ENCODE measurements around the gene STAT4.

STAT4 gene, protein sequence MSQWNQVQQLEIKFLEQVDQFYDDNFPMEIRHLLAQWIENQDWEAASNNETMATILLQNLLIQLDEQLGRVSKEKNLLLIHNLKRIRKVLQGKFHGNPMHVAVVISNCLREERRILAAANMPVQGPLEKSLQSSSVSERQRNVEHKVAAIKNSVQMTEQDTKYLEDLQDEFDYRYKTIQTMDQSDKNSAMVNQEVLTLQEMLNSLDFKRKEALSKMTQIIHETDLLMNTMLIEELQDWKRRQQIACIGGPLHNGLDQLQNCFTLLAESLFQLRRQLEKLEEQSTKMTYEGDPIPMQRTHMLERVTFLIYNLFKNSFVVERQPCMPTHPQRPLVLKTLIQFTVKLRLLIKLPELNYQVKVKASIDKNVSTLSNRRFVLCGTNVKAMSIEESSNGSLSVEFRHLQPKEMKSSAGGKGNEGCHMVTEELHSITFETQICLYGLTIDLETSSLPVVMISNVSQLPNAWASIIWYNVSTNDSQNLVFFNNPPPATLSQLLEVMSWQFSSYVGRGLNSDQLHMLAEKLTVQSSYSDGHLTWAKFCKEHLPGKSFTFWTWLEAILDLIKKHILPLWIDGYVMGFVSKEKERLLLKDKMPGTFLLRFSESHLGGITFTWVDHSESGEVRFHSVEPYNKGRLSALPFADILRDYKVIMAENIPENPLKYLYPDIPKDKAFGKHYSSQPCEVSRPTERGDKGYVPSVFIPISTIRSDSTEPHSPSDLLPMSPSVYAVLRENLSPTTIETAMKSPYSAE

DNA sequence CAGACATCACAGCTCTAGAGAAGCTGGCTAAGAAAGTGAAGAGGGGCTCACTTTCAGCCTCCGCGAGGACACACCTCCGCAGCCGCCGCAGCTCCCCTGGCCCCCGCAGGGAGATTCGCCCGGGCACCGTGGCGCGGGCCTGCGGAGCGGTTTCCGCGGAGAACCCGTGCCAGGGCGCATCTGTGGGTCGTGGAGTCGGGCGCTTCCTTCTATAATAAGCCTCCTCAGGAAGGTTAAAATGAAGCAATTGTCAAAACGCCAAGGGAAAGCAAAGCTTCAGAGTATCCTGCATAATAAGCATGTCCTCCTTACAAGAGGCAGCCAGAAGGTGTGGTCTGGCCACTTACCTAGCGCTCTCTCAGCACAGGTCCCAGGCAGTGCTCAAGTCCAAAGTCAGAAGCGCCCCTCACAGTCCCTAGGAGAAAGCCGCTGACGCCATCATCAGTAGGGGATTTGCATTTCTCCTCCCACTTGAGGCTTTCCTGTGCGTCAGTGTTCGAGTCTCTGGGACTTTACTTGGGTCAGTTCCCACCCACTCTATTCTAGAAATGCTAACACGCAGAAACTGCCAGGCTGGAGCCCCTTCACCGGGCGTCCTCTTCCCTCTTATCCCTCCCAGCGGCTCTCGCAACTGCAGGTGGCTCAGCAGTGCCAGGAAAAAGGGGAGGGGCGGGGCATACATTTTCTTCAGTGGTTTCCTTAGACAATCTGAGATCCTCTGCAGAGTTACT lies at the start of gene STAT4:
STAT4 (minus strand) TSS at position 395 of the 731 bp plus-strand sequence. CDS start 2,791 bp downstream, outside the sequence.
- DNase-seq: peak; percentile 92

DNA sequence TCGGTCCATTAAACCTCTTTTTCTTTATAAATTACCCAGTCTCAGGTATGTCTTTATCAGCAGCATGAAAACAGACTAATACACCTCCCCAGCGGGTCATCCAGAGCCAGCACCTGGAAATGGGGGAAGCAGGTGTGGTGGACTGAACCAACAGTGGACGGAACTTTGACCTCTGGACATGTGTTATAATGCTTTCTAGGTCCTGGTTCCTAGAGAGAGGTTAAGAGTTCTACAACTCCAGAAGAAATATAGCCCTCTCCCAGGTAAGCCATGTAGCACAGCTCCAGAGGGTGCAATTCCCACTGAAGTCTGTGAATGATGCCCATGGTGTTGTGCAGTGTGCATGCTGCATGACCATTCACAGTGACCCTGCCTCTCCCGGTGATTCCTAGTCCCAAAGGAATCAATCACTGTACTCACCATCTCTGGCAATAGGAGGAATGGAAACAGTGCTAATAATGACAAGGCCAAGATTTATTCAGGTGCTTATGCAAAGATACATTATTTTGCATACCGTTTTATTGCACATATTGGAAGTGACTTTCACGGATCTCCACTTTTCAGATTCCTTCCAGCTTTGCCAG lies 49.2 kb upstream of the STAT4 start:
- no peak for DNase-seq

DNA sequence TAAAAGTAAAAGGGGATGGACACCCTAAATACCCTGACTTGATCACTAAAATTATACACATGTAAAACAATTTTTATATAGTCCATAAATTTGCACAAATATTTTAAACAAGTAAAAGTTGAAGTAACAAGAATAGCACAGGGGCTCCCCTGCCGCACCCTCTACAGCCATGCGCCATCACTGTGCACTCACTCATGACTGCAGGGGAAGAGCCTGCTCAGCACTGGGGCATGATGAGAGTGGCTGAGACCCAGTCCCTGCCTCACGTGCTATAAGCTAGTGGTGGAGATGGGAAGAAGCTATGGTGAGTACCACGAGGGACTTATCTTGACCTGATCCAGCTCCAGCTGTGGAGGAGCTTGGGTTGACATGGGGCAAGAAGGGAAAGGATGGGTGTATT lies 47.5 kb upstream of the STAT4 start:
- no peak for DNase-seq

DNA sequence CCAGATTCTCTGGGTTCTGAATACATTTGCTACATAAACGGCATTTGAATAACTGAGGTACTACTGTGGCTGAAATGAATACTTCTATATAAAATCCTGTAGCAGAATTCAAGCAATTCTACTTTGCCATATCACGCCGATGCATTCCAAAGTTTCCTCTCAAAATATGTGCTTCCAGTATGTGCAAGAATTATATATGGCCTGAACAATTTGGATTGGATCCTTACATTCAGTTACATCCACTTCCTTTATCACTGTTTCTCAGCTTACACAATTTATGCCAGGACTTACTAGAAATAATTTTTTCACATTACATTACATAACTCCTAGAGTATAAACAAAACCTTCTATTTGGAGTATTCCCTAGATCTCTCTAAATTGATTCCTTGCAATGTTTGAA lies 46.3 kb upstream of the STAT4 start:
- no peak for DNase-seq

DNA sequence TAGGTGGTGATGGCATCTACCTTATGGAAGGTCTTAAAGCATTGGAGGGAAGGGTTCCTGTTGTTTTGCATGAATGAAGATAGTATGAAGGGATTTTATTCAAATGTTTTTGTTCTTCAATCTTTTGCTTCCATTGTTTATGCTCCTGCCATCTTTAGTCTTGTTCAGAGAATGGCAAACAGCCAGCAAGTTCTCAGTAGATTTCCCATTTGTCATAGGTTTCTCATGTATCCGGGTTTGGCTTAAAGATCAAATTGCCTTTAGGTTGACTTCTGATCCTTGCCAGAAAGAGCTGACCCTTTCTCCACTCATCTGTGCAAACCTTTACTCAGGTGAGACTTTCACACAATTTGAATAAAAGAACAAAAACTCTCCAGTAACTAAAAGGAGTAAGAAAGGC lies 44.2 kb upstream of the STAT4 start:
- no peak for DNase-seq

DNA sequence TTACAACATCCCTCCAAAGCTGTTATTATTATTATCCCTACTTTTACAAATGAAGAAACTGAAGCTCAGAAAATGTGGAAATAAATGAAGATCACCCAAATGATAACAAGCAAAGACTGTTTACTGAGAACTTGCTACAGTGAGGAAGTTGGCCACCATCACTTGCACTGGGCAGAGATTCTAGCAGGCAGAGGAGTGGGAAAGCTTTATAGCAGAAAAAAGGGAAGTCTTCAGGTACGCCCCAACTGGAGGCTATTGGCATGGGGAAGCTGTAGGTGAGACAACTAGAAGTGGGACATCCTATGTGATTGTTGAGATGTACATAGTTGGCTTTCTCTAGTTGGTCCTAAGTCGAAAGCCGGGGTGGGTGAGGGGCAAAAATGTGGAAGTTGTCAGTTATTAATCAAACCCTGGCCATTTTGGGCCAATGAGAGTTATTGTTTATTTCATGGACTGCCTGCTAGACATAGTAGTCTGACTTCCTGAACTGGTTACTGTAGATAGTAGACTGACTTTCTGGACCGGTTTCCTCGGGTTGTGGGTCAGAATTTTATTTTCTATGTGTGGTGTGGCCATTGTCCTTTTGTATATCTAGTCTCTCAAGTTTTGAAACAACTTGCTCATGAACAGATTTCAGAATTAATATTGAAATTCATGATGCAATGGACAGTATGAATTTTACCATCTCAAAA lies 40.2 kb upstream of the STAT4 start:
- DNase-seq: no peak

DNA sequence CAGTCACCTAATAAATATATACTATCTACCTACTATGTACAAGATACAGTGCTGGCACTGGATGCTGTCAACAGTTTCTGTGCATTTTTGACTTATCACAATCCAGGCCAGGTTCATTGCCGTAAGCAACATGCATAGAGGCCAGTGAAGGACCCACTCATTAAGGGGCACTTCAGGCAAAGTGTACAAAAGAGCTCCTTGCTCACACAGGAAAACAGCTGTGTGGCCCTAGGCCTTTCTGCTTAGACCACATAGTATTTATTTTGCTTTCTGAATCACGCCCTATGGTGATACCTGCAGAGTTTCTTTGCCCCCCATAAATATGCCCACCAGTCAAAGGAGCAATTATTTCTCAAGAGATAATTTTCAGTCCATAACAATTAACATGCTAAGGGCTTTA lies 39.6 kb upstream of the STAT4 start:
- no peak for DNase-seq

DNA sequence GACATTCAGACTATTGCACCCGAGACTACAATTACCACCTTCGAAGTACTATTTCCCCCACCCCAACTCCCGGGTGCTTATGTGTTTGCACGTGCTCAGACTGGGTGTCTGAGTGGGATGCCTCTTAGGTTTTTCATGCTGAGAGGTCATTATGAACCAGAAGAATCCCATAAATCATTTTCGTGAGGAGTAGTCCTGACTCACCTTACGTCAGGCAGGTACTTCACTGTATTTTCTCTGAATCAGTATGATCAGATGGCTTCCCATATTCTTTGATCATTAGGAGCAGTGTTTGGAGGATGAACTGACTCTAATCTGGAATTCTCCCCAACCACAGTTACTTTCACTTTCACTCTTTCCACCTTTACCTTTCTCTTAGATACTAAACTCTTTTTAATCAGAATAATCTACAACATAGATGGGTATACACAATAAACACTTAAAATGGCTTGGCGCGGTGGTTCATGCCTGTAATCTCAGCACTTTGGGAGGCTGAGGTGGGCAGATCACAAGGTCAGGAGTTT lies 38.4 kb upstream of the STAT4 start:
- no peak for DNase-seq

DNA sequence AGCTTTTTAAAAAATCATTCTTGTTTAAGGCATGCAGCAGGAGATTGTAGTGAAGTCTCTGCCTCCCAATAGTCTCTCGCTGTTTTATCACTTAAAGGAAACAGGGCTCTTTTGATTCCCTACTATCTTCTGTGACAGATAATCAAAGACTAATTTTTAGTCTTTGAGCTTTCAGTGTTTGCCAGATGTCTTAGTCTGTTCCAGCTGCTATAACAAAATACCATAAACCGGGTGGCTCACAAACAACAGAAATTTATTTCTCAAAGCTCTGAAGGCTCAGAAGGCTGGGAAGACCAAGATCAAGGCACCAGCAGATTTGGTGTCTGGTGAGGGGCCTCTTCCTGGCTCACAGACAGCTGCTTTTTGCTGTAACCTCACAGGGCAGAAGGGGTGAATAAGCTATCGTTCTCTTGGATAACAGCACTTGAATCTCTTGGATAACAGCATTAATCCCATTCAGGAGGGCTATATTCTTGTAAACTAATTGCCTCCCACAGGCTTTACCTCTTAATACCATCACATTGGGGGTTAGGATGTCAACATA lies 37.8 kb upstream of the STAT4 start:
- no peak for DNase-seq

DNA sequence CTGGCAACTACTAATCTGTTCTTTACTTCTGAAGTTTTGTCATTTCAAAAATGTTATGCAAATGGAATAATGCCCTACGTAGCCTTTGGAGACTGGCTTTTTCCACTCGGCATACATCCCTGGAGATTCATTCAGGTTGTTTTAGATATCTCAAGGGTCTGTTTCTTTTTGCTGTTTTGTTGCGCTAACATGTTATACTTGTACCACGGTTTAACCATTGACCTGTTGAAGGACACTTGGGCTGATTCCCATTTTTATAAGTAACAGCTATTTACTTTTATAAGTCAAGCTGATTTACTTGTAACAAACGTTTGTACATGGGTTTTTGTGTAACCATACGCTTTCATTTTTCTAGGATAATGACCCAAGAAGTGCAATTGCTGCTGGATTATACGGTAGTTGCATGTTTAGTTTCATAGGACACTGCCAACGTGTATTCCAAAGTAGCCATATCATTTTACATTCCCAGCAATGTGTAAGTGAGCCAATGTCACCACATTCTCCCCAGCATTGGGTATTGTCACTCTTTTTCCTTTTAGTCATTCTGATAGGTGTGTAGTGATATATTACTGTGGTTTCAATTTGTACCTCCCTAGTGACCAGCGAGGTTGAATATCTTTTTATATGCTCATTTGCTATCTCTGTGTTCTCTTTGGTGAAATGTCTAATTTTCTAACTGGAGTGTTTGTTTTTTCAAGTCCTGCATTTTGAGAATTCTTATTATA lies 36.5 kb upstream of the STAT4 start:
- no peak for DNase-seq

DNA sequence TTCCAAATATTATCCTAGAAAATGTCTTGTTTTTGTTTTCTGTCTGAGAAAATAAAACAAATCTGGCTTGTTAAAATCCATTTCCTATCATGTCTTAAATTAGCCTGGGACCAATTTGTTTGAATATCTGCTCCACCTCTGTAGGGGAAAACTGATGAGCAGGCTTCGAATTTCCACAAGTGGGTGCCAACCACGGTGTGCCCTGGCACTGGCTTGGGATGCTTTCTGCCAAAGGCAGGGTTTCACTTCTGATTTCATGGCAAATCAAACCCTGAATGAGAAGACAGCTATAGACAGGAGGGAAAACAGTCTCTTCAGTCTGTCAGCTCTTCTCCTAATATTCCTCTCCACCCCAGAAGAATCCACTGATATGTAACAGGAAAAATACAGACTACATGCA lies 33.7 kb upstream of the STAT4 start:
- DNase-seq: no peak

DNA sequence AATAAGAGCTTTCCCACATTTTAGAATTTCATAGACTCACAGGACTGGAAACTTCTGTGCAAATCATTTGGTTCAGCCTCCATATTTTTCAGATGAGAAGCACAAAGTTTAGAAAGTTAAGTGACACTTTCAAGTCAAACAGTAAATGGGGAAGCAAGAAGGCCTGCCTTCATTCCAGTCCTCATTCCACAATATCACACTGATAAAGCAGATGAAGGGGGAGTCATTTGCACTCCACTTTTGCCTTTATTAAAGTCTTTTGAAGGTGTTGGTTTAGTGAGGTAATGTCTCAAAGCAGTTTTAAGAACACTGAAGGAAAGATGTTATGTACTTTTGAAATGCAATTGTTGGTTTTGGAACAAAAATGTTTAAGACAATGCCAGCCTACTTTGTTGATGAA lies 32.7 kb upstream of the STAT4 start:
- no peak for DNase-seq

DNA sequence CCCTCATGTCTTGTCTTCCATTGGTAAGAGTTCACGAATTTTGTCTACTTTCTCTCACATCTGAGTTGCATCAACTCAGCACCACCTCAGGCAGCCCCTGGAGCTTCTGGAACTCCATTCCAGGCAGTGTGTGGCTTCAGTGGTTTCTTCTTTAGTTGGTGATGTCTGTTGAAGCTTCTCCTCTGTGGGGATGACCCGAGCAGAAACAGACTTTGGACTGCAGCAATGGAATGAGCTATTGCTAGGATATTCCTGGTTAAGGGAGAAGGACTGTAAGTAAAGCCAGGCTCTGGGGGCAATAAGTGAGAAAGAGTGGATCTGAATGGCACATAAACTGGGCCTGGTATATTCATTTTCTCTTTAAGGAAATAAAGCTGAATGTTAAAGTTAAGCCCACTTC lies 32.3 kb upstream of the STAT4 start:
- no peak for DNase-seq

DNA sequence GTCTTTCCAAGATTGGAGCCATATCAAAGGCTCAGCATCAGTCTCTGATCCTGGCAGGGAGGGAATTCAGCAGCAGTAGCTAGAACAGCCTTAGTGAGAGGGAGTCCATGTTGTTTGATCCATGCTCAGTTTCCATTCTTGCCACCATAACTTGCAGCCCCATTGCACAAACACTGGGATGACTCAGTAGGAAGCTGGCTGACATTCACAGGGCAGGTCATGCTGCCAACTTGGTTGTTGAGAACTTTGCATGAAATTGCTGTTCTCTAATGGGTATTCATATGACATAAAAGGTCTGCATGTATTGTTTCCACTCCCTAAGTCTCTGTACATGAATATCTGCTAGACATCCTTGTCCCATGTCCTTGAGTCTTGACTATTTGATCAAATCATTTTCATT lies 29.9 kb upstream of the STAT4 start:
- no peak for DNase-seq

DNA sequence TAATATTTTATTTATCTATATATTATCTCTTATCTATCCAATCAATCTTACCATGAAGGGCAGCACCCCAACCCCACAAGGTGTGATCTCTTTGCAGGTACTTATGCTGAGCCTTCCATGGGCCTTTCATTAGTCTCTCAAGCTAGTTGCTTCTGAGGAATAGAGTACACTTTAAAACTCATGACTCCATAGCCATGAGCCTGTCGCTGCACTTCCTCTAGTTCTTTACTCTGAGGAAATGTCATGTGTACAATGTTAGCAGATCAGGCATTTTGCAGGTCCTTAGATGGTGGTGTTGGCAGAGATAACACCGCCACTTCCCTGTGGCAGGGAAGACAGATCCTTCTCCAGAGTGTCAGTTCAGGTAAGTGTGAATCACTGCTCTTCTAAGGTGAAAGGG lies 29.5 kb upstream of the STAT4 start:
- DNase-seq: no peak

DNA sequence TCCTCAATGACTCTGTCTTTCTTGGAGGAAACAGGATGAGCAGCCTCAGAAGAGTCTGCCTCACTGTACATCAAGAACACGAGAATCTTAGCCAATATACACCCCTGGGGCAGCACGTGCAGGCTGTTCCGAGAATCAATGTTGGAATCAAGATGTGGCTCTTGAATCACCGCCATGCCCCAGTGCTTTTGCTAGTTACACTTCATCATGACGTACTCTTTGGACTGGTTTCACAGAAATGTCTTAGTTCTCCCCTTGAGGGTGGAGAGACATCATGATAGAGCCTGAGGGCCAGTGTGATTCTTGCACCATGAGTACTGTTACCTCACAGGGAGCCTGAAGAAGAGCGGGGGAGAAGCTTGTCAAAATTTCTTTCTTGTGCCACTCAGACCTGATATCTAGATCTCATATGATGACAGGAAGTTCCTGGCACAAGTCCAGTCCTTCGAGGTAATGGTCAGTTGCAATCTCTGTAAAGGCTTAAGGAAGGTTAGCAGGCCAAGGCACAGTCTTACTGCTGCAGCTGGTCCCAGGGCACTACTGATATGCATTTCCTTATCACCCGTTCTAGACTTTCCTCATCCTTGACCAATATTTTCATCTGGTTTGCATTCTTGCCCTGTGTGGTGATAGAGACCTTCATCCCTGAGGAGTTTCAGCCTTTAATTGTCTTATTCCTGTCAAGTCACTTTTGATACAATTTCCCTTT lies 28.2 kb upstream of the STAT4 start:
- no peak for DNase-seq

DNA sequence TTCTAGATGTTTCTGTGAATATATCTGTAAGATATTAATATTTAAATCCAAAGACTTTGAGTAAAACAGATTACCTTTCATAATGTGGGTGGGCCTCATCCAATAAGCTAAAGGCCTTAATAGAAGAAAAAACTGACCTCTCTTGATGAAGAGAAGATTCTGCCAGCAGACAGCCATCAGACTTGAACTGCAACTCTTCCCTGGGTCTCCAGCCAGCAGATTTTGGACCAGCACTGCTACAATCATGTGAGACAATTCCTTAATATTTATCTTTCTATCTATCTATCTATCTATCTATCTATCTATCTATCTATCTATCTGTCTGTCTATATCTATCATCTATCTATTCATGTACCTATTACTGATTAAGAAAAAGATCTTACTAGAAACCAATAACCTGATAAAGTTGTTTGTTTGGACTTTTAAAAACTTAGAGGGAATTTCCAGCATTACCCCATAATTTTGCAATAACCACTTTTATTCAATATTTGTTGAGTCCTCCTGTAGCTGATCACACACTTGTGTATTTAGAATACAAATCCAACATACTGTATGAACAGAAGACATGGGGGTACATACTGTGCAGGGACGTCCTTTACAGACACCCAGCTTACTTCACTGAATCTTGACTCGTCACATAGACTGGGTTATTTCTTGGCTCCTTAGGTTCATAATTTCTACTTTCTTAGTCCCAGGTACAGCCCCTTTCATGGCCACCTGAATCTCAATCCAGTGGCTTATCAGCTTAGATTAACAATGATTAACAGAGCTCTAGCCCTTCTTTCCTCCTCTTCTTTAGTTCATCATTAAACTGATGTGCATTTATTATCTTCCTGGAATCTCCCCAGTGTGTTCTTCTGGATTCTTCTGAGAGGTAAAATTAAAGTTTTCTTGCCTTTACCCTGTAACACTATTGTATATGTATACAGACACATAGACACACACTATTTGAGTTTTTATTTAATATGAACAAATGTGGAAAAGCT lies 27.2 kb upstream of the STAT4 start:
- DNase-seq: no peak

DNA sequence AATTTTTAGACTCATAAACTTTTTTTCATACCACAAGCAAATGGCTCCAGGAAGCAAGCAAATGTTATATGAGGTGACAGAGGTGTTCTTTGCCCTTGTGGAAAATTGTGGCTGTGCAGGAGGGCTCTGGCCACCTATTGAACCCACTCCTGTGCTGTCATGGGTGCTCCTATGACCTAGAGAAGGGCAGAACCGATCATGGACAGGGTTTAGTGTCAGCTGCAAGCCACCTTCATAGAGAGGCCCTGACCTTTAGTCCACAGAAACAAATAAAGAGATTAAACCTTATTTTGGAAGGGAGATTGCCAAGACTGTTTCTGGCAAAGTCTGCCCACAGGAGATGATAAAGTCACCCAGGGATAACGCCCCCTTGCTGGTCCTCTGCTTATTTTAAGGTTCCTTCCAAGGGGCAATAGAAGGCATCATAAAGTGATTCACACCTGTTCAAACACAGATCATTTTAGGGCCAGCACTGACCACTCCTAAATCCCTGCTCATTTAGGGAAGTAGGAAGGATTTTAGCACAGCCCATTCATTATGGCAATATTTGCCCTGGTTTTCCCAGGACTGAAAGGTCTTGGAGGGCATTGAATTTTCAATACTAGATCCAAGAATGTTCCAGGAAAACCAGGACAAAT lies 26.1 kb upstream of the STAT4 start:
- no peak for DNase-seq

DNA sequence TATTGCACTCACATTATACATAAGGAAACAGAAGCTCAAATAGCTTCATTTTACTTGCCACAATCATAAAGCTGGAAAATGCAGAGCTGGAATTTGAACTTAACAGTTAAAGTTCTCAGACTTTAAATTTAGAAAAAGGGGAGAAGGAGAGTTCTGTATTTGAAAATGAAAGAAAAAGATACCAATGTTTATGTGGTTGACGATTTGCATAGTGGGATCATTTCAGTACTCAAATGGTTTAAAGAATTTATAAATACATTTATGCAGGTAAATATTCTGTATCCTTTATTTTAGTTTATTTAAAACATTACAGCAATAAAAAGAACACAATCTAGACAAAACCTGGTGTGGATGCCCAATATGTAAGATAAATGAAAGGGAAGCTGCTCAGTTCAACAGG lies 25.5 kb upstream of the STAT4 start:
- no peak for DNase-seq

All from activated effector memory CD4-positive, alpha-beta T cell treated with anti-CD3 and anti-CD28 coated beads, Interleukin-2, amount 50 U/mL, for 16 hours (primary cell).